NCI-H524 treated with DMSO at 0.1 percent for 48 hours (cell line): ENCODE results near the gene SLC18A3.

ENCODE experiments used
- DNase-seq: peaks from one replicate; lab custom pipeline; 2025; lab: John Stamatoyannopoulos, UW

Gene SLC18A3

DNA sequence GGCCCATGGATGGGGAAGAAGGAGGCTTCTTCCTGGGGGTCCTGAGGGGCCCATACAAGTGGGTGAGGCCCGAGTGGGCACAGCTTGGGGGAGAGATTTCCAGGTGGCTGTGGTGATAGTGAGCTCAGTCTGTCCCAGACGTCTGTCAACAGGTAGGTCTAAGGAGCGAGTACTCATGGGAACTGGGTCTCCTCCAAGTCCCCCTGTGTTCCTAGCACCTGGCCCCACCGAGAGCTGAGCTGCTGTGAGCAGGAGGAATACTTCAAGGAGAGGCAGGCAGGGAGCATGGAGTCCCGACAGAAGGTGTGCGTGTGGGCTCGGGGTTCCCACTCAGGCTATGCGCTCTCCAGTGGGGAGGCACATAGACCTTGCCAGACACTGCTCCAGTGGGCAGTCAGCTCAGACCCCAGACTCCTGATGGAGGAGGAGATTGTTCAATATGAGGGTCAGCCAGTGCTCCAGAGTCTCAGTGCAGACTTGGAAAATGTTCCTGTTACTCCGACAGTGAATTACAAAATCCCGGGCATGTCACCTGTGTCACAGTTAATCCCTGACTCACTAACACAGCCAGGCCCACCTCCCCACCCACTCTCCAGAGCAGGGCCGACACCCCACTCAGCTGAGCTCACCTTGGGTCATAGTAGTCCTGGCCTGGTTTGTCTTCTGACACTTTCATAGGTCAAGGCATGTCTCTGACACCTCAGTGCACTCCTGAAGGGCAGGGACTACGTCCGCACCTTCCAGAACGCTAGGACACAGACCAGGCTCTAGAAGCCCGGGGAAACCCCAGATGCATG is 41.1 kb downstream of the SLC18A3 start:
- no peak for DNase-seq

DNA sequence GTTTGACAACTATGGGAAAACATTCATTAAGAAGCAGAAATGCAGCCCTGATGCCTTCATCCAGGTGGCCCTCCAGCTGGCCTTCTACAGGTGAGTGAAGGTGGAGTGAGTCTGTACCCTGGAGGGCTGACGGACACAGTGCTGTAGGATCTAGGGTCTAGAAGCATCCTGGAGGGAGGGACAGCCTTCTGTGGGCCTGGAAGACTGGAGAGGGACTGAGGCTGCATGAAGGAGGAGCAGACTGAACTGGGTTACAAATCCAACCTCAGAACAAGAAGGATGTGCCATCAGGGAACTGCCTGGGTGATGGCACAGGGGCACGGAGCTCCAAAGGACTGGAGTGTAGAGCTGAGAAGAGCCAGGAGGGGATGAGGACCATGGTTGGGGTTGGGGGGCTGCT is 41.8 kb downstream of the SLC18A3 start:
- no peak for DNase-seq

DNA sequence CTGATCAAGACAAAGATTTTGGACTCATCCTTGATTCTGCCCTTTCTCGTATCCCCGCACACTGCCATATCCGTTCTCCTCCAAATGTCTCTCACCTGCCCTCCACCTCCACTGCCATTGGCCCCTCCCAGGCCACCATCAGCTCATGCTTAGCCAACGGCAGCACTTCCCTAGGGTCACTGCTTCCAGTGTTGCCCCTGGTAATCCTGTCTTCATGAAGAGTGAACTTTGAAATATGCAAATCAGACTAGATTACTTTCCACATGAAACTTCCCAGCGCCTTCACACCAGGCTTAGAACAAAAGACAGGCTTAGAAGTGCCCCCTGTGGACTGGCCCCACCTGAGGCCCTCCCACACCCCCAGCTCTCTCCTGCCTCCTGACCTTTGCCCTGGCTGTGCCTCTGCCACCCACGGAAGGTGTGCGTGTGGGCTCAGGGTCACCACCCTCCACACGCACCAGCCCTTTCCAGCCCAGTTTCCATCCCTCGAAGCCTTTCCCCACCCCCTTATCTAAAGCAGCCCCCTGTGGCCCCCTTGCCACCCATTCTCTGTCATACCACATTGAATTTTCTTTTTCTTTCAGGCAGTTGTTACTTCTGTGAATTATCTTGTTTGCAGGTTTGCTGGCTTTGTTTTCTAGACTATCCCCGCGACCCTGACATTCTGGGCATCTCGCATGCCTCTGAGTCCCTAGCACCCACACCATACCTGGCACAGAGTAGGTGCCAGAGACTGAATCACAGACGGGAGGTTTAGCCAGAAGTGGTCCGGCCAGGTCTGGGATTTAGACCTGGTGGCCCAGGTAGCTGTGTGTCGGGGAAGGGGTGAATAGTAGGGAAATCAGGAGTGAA is 42.5 kb downstream of the SLC18A3 start:
- DNase-seq = no peak

DNA sequence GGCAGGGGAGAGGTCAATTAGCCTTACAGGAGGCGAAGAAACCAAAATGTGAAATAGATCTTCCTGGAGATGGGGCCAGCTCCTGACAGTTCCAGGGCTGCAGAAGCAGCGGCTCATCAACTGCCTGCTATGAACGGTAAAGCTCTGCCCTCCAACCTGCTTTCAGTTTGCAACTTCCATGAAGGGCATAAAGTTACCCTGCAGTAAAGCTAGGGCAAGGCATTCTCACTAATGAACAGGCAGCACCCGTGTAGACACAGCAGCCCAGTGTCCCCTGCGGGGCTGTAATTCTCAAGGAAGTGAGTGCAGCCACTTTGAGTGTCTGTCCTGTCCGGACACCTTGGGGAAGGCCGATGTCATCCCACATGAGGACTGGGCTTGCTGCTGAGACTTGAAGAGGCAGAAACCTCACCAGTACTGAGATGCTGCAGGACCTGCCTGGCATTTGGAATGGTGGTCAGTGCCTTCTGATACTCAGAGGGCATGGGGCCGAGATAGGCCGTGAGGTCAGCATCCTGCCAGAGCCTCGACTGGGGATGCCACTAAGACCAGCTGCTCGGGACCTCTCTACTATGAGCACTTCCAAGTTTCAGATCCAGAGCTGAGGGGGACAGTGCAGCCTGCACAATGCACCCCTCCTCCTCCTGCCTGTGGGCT is 43.3 kb downstream of the SLC18A3 start:
- no peak for DNase-seq

DNA sequence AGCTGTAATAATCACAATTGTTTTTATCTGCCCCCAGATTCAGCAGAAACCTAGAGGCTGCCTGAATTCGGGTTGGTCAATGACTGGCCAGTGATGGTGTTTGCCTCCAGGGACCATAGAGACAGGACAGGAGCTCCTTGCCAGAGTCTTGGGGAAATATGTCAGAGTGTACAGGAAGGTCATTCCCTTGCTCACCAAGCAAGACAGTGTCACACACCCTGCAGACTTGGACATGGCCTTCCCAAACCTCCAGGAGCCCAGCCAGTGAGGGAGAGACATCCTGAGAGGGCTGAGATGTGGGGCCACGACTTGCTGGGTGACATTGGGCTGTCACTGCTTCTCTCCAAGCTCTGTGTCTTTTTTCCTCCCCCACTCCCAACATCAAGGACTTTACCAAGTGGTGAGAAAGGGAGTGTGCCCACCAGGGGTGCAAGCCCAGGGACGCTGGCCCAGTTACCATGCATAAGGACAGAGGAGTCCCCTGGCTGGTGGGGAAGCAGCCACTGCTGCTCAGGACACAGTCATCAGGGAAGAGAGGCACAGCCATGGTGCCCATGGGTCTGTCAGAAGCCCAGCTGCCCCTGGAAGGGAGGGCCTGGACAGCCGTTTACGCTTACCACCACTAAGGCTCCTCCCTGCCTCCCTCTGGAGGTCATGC is 44.1 kb downstream of the SLC18A3 start:
- no peak for DNase-seq

DNA sequence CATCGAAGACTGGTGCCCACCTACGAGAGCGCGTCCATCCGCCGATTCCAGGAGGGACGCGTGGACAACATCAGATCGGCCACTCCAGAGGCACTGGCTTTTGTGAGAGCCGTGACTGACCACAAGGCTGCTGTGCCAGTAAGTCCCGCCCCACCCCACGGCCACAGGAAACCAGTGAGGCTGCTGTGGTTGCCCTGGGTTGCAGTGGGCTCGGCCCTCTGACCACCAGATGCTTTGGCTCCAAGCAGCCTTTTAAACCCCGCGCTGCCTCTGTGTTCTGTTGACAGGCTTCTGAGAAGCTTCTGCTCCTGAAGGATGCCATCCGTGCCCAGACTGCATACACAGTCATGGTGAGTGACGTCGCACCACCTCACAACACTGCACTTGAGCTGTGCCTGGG is 45.0 kb downstream of the SLC18A3 start:
- DNase-seq = no peak

DNA sequence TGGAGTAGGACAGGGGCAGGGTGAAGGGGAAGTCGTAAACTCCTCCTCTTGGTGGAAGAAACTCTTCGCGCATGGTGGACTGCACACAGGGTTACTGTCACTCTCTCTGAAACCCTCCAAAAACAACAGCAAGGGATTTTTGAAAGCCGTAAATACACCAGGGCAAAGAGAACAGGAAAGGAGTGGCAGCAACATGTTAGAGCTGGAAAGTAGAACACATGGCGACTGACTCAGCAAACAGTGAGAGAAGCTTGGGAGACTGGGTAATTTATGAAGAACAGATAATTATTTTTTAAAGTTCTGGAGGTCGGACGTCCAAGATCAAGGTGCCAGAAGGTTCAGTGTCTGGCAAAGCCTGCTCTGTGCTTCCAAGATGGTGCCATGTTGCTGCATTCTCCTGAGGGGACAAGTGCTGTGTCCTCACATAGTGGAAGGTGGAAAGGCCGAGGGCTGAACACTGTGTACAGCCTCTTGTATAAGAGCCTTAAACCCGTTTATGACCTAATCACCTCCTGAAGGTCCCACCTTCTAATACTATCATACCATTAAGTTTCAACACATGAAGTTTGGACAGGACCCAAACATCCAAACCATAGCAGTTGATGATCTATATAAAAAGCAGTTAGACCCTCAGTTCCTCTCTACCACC is 46.9 kb downstream of the SLC18A3 start:
- DNase-seq = no peak

DNA sequence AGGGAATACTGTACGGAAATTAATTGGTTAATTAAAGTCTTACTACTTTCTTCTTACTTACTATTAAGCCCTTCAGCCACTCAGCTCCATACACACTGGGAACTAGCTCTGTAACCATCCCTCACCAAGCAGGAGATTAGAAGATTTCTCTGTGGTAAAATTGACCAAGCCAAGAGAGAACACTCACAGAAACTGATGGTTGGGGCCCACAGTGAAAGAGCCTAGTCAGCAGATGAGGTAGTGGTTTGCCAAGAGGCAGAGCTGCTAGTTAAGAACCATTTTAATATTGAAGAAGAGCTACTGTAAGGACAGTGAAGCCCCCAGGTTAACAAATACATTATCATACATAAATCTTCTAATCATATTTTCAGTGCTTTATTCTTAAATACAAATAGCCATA is 47.5 kb downstream of the SLC18A3 start:
- no peak for DNase-seq

DNA sequence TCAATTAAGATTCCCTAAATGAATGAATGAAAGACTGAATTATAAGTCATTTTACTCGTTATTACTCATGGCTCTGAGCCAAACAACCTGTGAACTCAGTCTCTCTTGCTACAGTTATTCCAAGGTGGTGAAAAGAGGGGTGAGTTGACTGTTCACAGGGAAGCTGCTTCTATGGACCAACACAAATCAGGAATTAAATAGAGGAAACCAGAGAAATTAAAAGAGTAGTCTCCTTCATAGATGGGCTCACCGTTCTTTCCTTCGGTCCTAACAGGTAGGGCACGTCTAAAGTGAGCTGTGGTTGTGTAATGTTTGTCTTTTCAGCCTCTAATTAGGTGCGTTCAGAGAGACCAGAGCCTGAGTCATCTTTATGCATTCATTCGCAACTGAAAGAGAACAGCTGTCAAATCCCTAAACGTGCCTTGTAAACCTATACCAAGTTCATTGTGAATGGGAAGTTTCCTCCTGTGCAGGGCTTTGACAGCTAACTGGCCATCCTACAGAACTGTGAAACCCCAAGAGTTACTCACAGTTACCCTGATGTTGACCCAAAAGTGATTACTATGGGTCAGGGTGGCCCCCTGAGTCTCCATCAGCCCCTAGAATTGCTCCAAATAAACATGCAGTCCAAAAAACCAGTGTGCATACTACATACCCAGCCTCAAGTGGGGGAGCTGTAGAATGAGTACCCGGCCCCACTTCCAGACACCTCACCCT is 51.2 kb downstream of the SLC18A3 start:
- no peak for DNase-seq
